ENCODE data around the gene ID2. TPM values are rescaled to one million over a fixed set of nuclear protein-coding genes. Genes with fewer than 3 reads are reported as not detected.
A peak's percentile ranks its signal among the peaks of the same experiment; 100 is the strongest.
"Not testable (repeated sequence)": the region's sequence is repeated elsewhere in the genome, so short reads cannot be mapped to it uniquely, and the experiment has no call there.

The ID2 gene
- total and polyA plus RNA-seq, 4 experiments from 2014 or later = 50.8 to 191 (median 97.2) TPM

DNA sequence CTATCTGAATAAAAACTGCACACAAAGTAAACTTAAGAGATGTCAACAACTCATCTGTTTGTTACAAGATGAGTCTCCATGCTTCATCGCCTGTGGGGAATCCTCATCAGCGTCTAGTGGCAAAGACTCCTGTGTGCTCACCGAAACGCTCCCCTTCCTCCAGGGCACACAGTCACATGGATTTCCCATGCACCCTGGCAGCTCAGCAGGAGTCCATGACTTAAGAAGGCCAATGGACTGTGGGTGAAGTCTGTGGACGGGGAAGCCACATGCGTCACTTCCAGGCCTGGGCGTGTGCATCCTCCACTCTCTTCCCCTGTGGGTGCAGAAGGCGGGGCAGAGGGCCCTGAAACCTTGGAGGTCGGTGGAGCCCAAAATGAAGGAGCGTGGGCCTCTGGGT is 41.1 kb downstream of the ID2 start:
- Histone ChIP-seq H3K27ac (ENCODE audit: low read depth, low read length) (no peak overlapping the region), H3K36me3 (ENCODE audit: insufficient read depth, low read length) (no peaks in the 10 kb centered on the region), H3K27me3 (ENCODE audit: insufficient read depth, low read length) (no peaks in the 10 kb centered on the region), H3K4me1 (ENCODE audit: insufficient read depth, low read length) (no peaks in the 10 kb centered on the region), H3K9me3 (ENCODE audit: control insufficient read depth in 1 of 2, low read length in 2 of 2) (no peaks in the 10 kb centered on the region), H3K4me3 (ENCODE audit: low read length in 2 of 2) (no peak overlapping the region)
- Mint-ChIP-seq H3K4me3 (no peak overlapping the region), H3K4me1 (no peaks in the 10 kb centered on the region), H3K27ac (no peak overlapping the region), H3K27me3 (no peaks in the 10 kb centered on the region), H3K36me3 (peaks cover 3 to 10% of the 10 kb centered on the region in 2 donors), H3K9me3 (no peaks in the 10 kb centered on the region)
- CTCF ChIA-PET (ENCODE audit: partially characterized antibody) = no interaction called here
- POLR2A ChIA-PET (ENCODE audit: partially characterized antibody) = no interaction called here
- intact Hi-C loops (cut with micrococcal nuclease) = no loop called here
- DNase-seq = no peak

DNA sequence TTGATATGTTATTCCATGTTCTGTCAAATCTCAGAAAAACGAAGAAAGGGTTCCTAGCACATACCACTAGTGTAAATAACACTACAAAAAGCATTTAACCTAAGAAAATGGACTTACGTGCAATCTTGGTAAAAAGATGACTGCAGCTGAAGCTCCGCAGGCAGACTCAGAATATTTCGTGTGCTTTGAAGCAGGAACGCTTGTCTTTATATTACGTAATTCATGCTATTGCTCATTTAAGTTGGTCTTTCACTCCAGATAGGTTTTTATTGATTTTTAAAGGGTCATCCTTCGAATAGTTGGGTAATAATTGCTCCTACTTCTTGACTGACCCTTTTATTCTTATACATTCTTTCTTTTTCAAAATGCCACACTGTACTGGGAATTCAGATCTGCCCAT is 44.0 kb downstream of the ID2 start:
- POLR2A ChIA-PET (ENCODE audit: partially characterized antibody) = no interaction called here
- H3K27me3 Mint-ChIP-seq = no peaks in the 10 kb centered on the region
- H3K4me3 Mint-ChIP-seq = no peak overlapping the region
- no peak for DNase-seq
- H3K27ac Mint-ChIP-seq = peak overlapping the region in 1 of 7 donors; percentile 23
- H3K36me3 Mint-ChIP-seq = peaks cover 29 to 33% of the 10 kb centered on the region in 2 donors
- Histone ChIP-seq H3K36me3 (ENCODE audit: insufficient read depth, low read length) (peaks cover 9% of the 10 kb centered on the region), H3K9me3 (ENCODE audit: control insufficient read depth in 1 of 2, low read length in 2 of 2) (no peaks in the 10 kb centered on the region), H3K4me3 (ENCODE audit: low read length in 2 of 2) (no peak overlapping the region), H3K27me3 (ENCODE audit: insufficient read depth, low read length) (no peaks in the 10 kb centered on the region), H3K4me1 (ENCODE audit: insufficient read depth, low read length) (no peaks in the 10 kb centered on the region), H3K27ac (ENCODE audit: low read depth, low read length) (no peak overlapping the region)
- H3K4me1 Mint-ChIP-seq = no peaks in the 10 kb centered on the region
- no peaks in the 10 kb centered on the region for H3K9me3 Mint-ChIP-seq
- intact Hi-C loops (cut with micrococcal nuclease) = no loop called here
- CTCF ChIA-PET (ENCODE audit: partially characterized antibody) = interaction anchor here (1.7 kb wide), 1 partner anchor 11 kb away, joined by 4 read pairs; no protein-coding TSS in a partner anchor

DNA sequence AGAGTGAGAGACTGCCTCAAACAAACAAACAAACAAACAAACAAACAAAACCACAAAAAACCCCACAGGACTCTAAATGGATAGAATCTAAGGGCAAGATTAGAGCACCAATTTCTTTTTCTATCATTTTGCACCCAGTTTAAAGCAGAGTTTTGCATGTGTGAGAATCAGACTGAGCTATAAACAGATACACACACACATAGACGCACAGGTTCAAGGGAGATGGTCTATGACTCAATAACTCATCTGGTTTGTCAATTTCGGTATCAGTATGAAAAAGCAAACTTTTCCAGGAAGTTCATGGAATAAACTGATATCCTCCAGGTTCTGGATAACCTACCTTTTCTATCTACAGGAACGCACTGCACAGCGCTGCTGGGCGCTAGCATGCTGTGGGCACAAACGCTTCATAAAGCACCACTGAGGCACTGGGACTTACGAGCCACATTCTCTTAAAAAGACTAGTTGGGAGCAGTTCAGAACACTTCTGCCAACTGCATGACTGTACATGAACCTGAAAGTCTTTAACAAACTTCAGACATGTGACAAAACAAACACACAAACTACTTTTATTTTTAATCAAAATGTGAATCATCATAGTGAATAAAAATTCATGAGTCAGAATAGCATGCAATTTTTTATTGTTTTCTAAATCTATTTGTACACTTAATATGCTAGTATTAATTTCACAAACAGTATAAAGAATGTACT is 46.6 kb downstream of the ID2 start:
- no peak overlapping the region for H3K4me3 Mint-ChIP-seq
- H3K36me3 ChIP-seq (ENCODE audit: insufficient read depth, low read length) = peaks cover 27% of the 10 kb centered on the region
- H3K4me1 Mint-ChIP-seq = no peaks in the 10 kb centered on the region
- H3K4me1 ChIP-seq (ENCODE audit: insufficient read depth, low read length) = no peaks in the 10 kb centered on the region
- no peak overlapping the region for H3K4me3 ChIP-seq (ENCODE audit: low read length in 2 of 2)
- intact Hi-C loops (cut with micrococcal nuclease) = no loop called here
- no peaks in the 10 kb centered on the region for H3K27me3 Mint-ChIP-seq
- CTCF ChIA-PET (ENCODE audit: partially characterized antibody) = no interaction called here
- H3K27me3 ChIP-seq (ENCODE audit: insufficient read depth, low read length) = no peaks in the 10 kb centered on the region
- H3K9me3 ChIP-seq (ENCODE audit: control insufficient read depth in 1 of 2, low read length in 2 of 2) = no peaks in the 10 kb centered on the region
- peaks cover 52 to 54% of the 10 kb centered on the region in 2 donors for H3K36me3 Mint-ChIP-seq
- no peak overlapping the region for H3K27ac ChIP-seq (ENCODE audit: low read depth, low read length)
- DNase-seq = no peak
- POLR2A ChIA-PET (ENCODE audit: partially characterized antibody) = no interaction called here
- no peaks in the 10 kb centered on the region for H3K9me3 Mint-ChIP-seq
- H3K27ac Mint-ChIP-seq = no peak overlapping the region

DNA sequence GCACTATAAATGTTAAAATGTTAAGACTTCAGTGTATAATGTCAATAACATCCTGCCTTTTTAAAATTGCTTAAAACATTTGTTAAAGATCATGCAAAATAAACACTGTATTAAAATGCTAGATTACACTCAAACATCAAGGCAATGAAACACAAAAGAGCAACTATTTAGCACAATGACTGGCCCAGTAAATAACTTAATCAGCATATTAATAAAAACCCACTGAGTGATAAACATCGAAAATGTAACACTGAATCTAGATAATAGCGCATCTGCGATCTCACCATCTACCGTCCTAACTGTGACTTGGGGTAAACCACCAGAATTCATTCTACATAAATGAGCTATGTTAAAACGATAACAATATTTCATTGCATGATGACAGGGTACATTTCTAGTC is 47.2 kb downstream of the ID2 start:
- peaks cover 32% of the 10 kb centered on the region for H3K36me3 ChIP-seq (ENCODE audit: insufficient read depth, low read length)
- POLR2A ChIA-PET (ENCODE audit: partially characterized antibody) = not testable (repeated sequence)

DNA sequence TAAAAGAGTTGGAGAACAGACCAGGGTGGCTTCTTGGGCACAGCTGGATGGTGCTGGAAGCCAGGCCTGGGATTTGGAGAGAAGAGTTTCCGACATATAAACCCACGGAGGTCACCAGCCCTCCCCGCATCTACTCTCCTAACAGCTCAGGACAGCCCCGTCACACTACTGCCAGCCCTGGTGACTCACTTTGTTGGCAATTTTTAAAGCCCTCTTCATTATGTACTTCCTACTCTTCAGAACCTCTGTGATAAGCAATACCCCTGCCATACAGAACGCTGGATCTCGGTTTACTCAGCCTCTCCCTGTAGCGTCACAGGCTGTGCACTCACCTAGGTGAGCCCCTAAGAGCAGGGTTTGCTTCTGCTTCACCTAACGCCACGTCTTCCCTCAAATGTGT is 48.1 kb downstream of the ID2 start:
- CTCF ChIA-PET (ENCODE audit: partially characterized antibody) = no interaction called here

More for the DNA sequence above, 47.2 kb downstream of the ID2 start:
- H3K9me3 ChIP-seq (ENCODE audit: control insufficient read depth in 1 of 2, low read length in 2 of 2); H3K4me1 ChIP-seq (ENCODE audit: insufficient read depth, low read length); H3K27me3 Mint-ChIP-seq; H3K4me1 Mint-ChIP-seq; DNase-seq; intact Hi-C loops (cut with micrococcal nuclease); CTCF ChIA-PET (ENCODE audit: partially characterized antibody); H3K27ac Mint-ChIP-seq; H3K27me3 ChIP-seq (ENCODE audit: insufficient read depth, low read length); H3K9me3 Mint-ChIP-seq; H3K4me3 Mint-ChIP-seq; H3K27ac ChIP-seq (ENCODE audit: low read depth, low read length); H3K4me3 ChIP-seq (ENCODE audit: low read length in 2 of 2): not testable (repeated sequence)
- H3K36me3 Mint-ChIP-seq = peaks cover 57 to 60% of the 10 kb centered on the region in 2 donors

DNA sequence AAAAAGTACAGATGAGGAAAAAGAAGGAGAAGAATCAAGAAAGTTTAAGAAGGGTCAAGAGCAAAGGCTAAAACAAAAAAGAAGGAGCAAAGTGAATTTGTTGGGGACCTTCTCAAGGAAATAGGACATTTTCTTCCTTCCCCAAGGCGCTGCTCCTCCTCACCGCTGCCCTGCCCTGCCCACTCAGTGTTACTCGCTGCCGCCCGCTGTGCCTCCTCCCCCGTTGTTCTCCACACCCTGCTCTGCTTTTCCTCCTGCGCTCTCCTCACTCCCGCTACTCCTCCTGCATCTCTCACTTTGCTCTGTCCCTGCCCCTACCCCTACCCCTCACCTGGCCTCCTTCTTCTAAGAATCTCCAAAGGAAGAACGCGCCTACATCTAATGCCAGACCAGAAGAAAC is 50.7 kb downstream of the ID2 start:
- no peaks in the 10 kb centered on the region for H3K27me3 Mint-ChIP-seq

More for the DNA sequence above, 48.1 kb downstream of the ID2 start:
- no peaks in the 10 kb centered on the region for H3K4me1 Mint-ChIP-seq
- H3K4me3 Mint-ChIP-seq = no peak overlapping the region
- H3K4me3 ChIP-seq (ENCODE audit: low read length in 2 of 2) = no peak overlapping the region
- POLR2A ChIA-PET (ENCODE audit: partially characterized antibody) = interaction anchor here (0.5 kb wide), 1 partner anchor 722 kb away, joined by 3 read pairs; no protein-coding TSS in a partner anchor
- no peaks in the 10 kb centered on the region for H3K27me3 Mint-ChIP-seq
- H3K9me3 Mint-ChIP-seq = no peaks in the 10 kb centered on the region
- no peaks in the 10 kb centered on the region for H3K4me1 ChIP-seq (ENCODE audit: insufficient read depth, low read length)
- H3K9me3 ChIP-seq (ENCODE audit: control insufficient read depth in 1 of 2, low read length in 2 of 2) = no peaks in the 10 kb centered on the region
- H3K27me3 ChIP-seq (ENCODE audit: insufficient read depth, low read length) = no peaks in the 10 kb centered on the region
- H3K36me3 Mint-ChIP-seq = peaks cover 58 to 67% of the 10 kb centered on the region in 2 donors
- peaks cover 40% of the 10 kb centered on the region for H3K36me3 ChIP-seq (ENCODE audit: insufficient read depth, low read length)
- no peak overlapping the region for H3K27ac ChIP-seq (ENCODE audit: low read depth, low read length)
- no peak overlapping the region for H3K27ac Mint-ChIP-seq
- intact Hi-C loops (cut with micrococcal nuclease) = no loop called here
- no peak for DNase-seq

More for the DNA sequence above, 50.7 kb downstream of the ID2 start:
- H3K9me3 Mint-ChIP-seq = no peaks in the 10 kb centered on the region
- H3K27ac ChIP-seq (ENCODE audit: low read depth, low read length) = no peak overlapping the region
- ChIA-PET CTCF (ENCODE audit: partially characterized antibody) (interaction anchor here (1.1 kb wide), 1 partner anchor 13 kb away, joined by 3 read pairs; no protein-coding TSS in a partner anchor), POLR2A (ENCODE audit: partially characterized antibody) (no interaction called here)
- H3K9me3 ChIP-seq (ENCODE audit: control insufficient read depth in 1 of 2, low read length in 2 of 2) = no peaks in the 10 kb centered on the region
- peak overlapping the region in 2 of 7 donors; percentile 22 to 48 for H3K27ac Mint-ChIP-seq
- no peaks in the 10 kb centered on the region for H3K4me1 ChIP-seq (ENCODE audit: insufficient read depth, low read length)
- H3K4me3 ChIP-seq (ENCODE audit: low read length in 2 of 2) = no peak overlapping the region
- H3K36me3 ChIP-seq (ENCODE audit: insufficient read depth, low read length) = peaks cover 49% of the 10 kb centered on the region
- peaks cover 58 to 77% of the 10 kb centered on the region in 2 donors for H3K36me3 Mint-ChIP-seq
- DNase-seq = no peak
- intact Hi-C loops (cut with micrococcal nuclease) = no loop called here
- H3K27me3 ChIP-seq (ENCODE audit: insufficient read depth, low read length) = no peaks in the 10 kb centered on the region
- H3K4me3 Mint-ChIP-seq = no peak overlapping the region
- H3K4me1 Mint-ChIP-seq = no peaks in the 10 kb centered on the region
